Stimulated activated CD4-positive, alpha-beta T cell treated with anti-CD3 and anti-CD28 coated beads, TNF-alpha, amount 100 ng/mL, for 48 hours (primary cell): Measurements from ENCODE around the gene PPIF.

Experiments used
- DNase-seq, 3 donors: peaks; one replicate each; pipeline ENCODE4 v3.0.0-alpha.2; 2020; ENCODE audit warnings: low read depth in 3 of 3

PPIF gene

GRCh38 chr10:79386637-79387465, 39.6 kb downstream of the PPIF start:
- no peak for DNase-seq

- DNase-seq = no peak
Observed at GRCh38 chr10:79387466-79387973, 40.3 kb downstream of the PPIF start.

GRCh38 chr10:79387974-79388850, 40.9 kb downstream of the PPIF start:
- no peak for DNase-seq

GRCh38 chr10:79390057-79390456, 42.8 kb downstream of the PPIF start:
- DNase-seq = no peak

- no peak for DNase-seq
Observed at GRCh38 chr10:79390551-79391229, 43.4 kb downstream of the PPIF start.

GRCh38 chr10:79391231-79392019, 44.2 kb downstream of the PPIF start:
- DNase-seq = no peak

GRCh38 chr10:79392020-79392398, 44.7 kb downstream of the PPIF start:
- DNase-seq = no peak

GRCh38 chr10:79392506-79393176, 45.4 kb downstream of the PPIF start:
- DNase-seq = no peak

- DNase-seq = no peak
Observed at GRCh38 chr10:79393221-79393923, 46.1 kb downstream of the PPIF start.

- DNase-seq = no peak
Observed at GRCh38 chr10:79393924-79394610, 46.8 kb downstream of the PPIF start.

GRCh38 chr10:79394664-79395063, 47.4 kb downstream of the PPIF start:
- no peak for DNase-seq

- DNase-seq = no peak
Observed at GRCh38 chr10:79396520-79396919, 49.3 kb downstream of the PPIF start.

GRCh38 chr10:79397051-79397450, 49.8 kb downstream of the PPIF start:
- DNase-seq = no peak

GRCh38 chr10:79397575-79398303, 50.5 kb downstream of the PPIF start:
- DNase-seq = no peak

- DNase-seq = no peak
Observed at GRCh38 chr10:79398642-79399041, 51.4 kb downstream of the PPIF start.

- no peak for DNase-seq
Observed at GRCh38 chr10:79399223-79399831, 52.1 kb downstream of the PPIF start.

GRCh38 chr10:79400146-79401004, 53.1 kb downstream of the PPIF start:
- peak; percentile 37 to 51 (median 49) for DNase-seq
